Mucosa of descending colon (tissue), 3 donors: ENCODE measurements around the gene CISD3. TPM values are rescaled to one million over a fixed set of nuclear protein-coding genes. Genes with fewer than 3 reads are reported as not detected.
A peak's percentile ranks its signal among the peaks of the same experiment; 100 is the strongest.

Source experiments
- ATAC-seq: fragments of 200-7000 bp; cut with Tn5 transposase; one replicate; pipeline ENCODE4 v1.9.1; 2020; ENCODE audit warnings: mild to moderate bottlenecking, moderate library complexity
- DNase-seq, 3 donors: peaks; one replicate each; pipeline ENCODE4 v3.0.0-alpha.2; 2020
- H3K36me3 ChIP-seq: fragments of 200-600 bp; one replicate; pipeline ENCODE4 v1.8.0; 2021; ENCODE audit warnings: low read depth, mild to moderate bottlenecking
- H3K4me1 ChIP-seq: fragments of 200-600 bp; one replicate; pipeline ENCODE4 v1.8.0; 2021; ENCODE audit warnings: low read depth, mild to moderate bottlenecking
- H3K4me3 ChIP-seq: fragments of 200-600 bp; one replicate; pipeline ENCODE4 v1.8.0; 2021; ENCODE audit warnings: mild to moderate bottlenecking
- H3K9me3 ChIP-seq: fragments of 200-600 bp; one replicate; pipeline ENCODE4 v1.8.0; 2021; ENCODE audit warnings: mild to moderate bottlenecking
- intact Hi-C, 2 donors: fragments of 100-400 bp; cut with DNase I in 1 of 2; cut with micrococcal nuclease in 1 of 2; formaldehyde crosslinking; loops; one replicate each; pipeline versions ENCODE4 v1.11.0 to v1.11.1; 2022; cut with DNase I, micrococcal nuclease
- total RNA-seq, 3 donors: library from RNA; stranded (reverse); fragmentation: NEBNext Ultra II Directional in 2 of 3; extraction: Animal tissue kit (Norgen Biotek cat#: 25700) in 2 of 3; gene quantifications; one replicate each; pipeline versions ENCODE4 v1.2.1 to v1.2.4, GENCODE V29; 2021 to 2023
- TF ChIP-seq, protein P1 (sequence below): fragments of 200-600 bp; IDR thresholded peaks from one replicate; pipeline ENCODE4 v1.8.0; 2022; ENCODE audit warnings: antibody characterized with exemption, mild to moderate bottlenecking
- donor health status: DM: no; HTN: no; CAD: no; lungs with moderate emphysema.
- donor health status: DM: no; HTN: no; CAD: no.
- donor health status: DM: no; HTN: yes; CAD: no.

CISD3 gene
- total RNA-seq, 3 donors from 2014 or later = 60.8 to 101 (median 91.8) TPM

DNA sequence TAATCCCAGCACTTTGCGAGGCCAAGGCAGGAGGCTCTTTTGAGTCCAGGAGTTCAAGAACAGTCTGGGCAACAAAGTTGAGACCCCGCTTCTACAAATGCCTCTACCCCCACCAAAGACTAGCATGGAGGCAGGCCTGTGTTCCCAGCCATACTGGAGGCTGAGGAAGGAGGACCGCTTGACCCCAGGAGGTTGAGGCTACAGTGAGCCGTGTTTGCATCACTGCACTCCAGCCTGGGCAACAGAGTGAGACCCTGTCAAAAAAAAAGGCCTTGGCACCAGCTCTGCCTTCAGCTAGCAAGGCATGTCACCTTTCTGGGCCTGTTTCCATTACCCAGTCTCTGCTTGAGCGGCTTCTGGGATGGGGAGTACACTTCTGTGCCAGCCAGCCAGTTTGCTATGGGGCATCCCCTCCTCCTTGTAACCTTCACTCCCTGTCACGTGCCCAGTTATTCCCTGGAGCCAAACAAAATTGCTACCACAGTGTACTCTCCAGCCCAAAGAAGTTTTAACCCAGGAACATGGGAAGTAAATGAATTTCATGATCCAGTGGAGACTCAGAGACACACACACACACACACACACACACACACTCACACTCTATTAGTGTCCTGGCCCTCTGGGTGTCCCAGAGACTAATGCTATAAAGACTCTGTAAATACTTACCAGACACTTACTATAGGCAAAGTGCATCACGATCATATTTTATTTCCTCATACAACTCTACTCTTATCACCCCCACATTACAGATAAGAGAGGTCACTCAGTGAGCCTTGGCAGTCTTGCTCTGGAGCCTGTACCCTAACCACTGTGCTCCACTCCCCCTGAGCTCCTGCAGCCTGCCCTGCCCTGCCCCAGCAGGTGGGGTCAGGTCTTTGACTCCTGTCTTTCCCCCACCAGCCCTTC lies 2.5 kb downstream of the CISD3 start:
- DNase-seq (peak in 1 of 3 donors; percentile 56), ATAC-seq (peak; percentile 17)
- intact Hi-C loops = loop anchor here in 1 of 2 donors (10.0 kb wide), 1 partner anchor 58 kb away; the partner anchor contains the start of gene EPOP
- Histone ChIP-seq H3K9me3 (no peaks in the 10 kb centered on the region), H3K4me1 (peaks cover 35% of the 10 kb centered on the region), H3K36me3 (no peaks in the 10 kb centered on the region), H3K4me3 (no peak overlapping the region)
- TF ChIP-seq, protein P1, sequence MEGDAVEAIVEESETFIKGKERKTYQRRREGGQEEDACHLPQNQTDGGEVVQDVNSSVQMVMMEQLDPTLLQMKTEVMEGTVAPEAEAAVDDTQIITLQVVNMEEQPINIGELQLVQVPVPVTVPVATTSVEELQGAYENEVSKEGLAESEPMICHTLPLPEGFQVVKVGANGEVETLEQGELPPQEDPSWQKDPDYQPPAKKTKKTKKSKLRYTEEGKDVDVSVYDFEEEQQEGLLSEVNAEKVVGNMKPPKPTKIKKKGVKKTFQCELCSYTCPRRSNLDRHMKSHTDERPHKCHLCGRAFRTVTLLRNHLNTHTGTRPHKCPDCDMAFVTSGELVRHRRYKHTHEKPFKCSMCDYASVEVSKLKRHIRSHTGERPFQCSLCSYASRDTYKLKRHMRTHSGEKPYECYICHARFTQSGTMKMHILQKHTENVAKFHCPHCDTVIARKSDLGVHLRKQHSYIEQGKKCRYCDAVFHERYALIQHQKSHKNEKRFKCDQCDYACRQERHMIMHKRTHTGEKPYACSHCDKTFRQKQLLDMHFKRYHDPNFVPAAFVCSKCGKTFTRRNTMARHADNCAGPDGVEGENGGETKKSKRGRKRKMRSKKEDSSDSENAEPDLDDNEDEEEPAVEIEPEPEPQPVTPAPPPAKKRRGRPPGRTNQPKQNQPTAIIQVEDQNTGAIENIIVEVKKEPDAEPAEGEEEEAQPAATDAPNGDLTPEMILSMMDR = no peak

DNA sequence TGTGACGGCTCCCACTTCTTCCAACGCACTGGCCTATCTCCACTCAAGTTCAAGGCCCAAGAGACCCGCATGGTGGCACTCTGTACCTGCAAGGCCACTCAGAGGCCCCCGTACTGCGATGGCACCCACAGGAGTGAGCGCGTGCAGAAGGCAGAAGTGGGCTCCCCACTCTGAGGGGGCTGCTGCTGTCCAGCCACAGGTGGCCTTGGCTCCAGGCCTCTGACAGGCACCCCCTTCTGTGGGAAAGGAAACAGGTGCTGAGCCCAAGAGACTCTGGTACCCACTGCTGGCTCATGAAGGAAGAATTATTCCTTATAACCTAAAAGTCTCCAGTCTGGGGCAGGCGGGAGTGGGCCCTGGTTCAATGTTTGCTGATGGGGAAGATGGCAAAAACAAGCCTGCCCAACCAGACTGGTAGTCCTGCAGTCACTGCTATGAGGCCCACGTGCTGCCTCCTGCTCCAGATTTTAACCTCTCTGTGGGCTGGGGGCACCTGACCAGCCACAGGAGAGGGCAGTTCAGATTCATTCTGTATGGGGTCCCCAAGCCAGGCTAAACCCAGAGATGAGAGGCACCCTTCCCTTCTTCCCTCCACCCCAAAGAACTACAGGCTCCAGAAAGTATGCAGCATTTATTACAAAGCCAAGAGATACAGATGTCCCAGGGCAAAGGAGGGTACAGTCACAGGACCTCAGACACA lies 3.3 kb downstream of the CISD3 start:
- intact Hi-C loops = loop anchor here in 1 of 2 donors (10.0 kb wide), 1 partner anchor 59 kb away; the partner anchor contains the start of gene EPOP
- DNase-seq = no peak
- H3K4me3 ChIP-seq = no peak overlapping the region
- peaks cover 35% of the 10 kb centered on the region for H3K4me1 ChIP-seq
- ATAC-seq = no peak
- TF ChIP-seq, protein P1 = no peak
- H3K36me3 ChIP-seq = no peaks in the 10 kb centered on the region
- no peaks in the 10 kb centered on the region for H3K9me3 ChIP-seq

DNA sequence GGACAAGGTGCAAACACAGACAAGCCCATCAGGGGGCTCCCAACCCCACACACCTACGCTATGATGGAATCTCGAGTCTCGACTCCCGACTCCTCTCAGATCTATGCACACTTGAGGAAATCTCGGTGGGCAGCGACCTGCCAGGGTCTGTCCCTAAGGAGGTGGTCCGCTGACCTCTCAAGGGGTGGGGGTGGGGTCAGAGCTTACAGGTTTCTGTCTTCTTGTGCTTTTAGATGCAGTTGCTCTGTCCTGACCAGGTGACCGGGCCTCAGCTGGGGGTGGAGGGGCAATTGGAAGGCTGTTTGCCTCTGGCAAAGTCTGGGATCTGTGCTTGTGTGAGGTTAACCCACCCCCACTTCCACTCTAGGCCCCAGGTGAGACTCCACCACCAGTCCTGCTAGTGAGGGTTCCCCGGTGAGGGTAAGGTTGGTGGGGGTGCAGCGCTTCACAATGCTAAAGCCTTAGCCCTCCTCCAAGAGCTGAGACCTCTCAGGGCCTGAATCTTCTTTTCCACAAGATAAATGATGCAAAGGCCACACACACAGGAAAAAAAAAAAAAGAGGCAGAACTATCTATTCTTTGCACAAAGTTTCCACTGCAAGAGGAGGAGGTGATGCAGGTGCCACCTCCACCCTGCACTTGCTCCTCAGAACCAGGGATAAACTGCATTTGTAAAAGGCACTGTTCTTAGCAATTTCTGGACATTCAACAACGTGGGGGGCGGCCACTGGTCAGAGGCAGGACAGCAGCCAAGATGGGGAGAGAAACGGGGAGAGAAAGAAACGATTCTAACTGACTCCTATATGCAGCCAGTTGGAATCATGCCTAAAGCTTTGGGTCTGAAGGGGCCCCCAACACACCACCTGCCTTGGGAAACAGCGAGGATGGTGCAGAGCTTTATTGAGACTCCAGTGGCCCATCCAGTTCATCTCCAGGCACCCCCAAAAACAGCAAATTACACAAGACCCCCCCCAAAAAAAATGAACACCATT lies 4.1 kb downstream of the CISD3 start:
- DNase-seq (peak in 1 of 3 donors; percentile 23), ATAC-seq (no peak)
- Histone ChIP-seq H3K9me3 (no peaks in the 10 kb centered on the region), H3K4me3 (no peak overlapping the region), H3K4me1 (peaks cover 36% of the 10 kb centered on the region), H3K36me3 (no peaks in the 10 kb centered on the region)
- TF ChIP-seq, protein P1 = no peak
- intact Hi-C loops = loop anchor here in 1 of 2 donors (10.0 kb wide), 1 partner anchor 59 kb away; the partner anchor contains the start of gene EPOP

DNA sequence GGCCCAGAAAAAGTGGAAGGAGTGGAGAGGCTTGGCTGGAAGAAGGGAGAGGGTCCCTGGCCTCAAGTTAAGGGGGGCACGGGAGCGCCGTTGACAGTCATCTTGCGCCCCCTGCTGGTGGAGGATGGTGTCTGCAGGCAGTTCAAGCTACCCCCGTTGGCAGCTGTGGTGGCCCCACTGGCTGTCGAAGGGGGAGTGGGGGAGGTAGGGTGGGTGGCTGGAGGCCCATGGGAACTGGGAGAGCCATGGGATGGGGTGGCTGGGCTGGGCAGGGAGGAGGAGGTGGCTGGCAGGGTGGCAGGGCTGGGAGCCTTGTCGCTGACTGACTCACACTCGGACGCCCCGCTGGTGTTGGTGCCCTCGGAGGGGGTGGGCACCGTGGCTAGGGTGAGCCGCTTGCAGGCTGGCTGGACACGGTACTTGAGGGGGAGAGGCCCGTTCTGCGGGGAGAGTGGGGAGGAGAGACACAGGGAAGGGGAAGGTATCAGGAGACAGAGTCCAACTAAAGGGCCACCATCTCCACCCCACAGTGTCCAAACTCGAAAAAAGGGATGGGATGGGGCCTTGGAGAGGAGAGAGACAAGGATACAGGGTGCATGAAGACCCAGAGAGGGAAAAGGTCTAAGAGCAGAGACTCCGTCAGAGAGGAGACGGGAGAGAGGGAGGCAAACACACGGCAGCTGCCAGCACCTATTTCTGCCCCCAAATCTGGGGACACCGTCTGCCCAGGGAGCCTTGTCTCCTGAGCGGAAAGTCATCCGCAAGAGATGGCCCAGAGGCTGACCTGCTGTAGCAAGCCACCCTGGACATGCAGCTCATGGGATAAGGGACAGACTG lies 5.2 kb downstream of the CISD3 start:
- intact Hi-C loops = loop anchor here (5.0 to 10.0 kb wide), 2 partner anchors 58 to 61 kb away; partner anchors contain the start of gene EPOP (in 1 of the 2)
- H3K4me1 ChIP-seq = peaks cover 34% of the 10 kb centered on the region
- H3K4me3 ChIP-seq = no peak overlapping the region
- H3K36me3 ChIP-seq = no peaks in the 10 kb centered on the region
- DNase-seq (peak in 2 of 3 donors; percentile 71 to 74), ATAC-seq (no peak)
- H3K9me3 ChIP-seq = no peaks in the 10 kb centered on the region
- TF ChIP-seq, protein P1 = peak; percentile 65
